ENCODE measurements around the gene CD151.

CD151 gene

DNA sequence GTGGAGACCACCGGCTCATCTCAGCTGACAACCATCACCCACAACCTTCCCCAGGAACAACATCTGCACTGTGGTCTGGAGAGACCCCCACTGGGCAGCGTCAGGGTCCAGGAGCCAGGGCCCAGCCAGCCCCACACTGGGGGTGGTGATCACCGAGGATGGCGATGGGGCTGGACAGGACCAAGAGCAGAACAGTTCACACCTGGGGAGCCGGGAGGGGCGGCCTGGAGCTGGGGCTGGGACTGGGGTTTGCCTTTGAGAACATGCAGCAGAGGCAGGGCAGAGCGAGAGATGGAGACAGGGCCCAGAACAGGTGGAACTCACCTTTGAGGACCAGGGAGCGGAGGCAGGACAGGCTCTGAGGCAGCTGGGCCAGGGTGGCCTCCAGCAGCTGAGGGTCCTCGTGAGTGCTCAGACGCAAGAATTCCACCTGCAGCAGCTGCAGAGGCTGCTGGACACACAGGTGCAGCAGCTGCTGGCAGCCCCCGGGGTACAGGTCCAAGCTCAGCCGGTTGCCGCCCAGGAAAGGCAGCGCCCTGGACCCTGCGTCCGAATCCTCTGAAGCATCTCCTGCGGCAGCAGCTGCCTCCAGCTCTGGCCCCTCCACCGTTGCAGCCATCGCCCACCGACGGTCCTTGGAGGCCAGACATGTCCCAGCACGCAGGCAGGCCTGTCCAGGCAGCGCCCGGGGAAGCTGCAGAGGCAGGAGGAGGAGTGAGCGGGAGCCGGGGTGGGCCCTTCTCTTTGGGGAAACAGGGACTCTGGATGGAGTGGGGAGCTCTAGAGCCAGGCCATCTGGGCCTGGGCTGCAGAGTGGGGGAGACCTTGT is 28.8 kb upstream of the CD151 start:
- Mint-ChIP-seq H3K27ac (no peak overlapping the region), H3K4me1 (ENCODE audit: low read depth) (peaks cover 15% of the 10 kb centered on the region), H3K4me3 (peak overlapping the region; percentile 75), H3K36me3 (no peaks in the 10 kb centered on the region), H3K9me3 (ENCODE audit: low read depth) (no peaks in the 10 kb centered on the region), H3K27me3 (no peaks in the 10 kb centered on the region)

- Mint-ChIP-seq H3K27ac (peak overlapping the region; percentile 50), H3K27me3 (no peaks in the 10 kb centered on the region), H3K4me1 (ENCODE audit: low read depth) (peaks cover 16% of the 10 kb centered on the region), H3K4me3 (peak overlapping the region; percentile 75), H3K9me3 (ENCODE audit: low read depth) (no peaks in the 10 kb centered on the region), H3K36me3 (no peaks in the 10 kb centered on the region)
Measured at GRCh38 chr11:804599-804964, 28.2 kb upstream of the CD151 start.

GRCh38 chr11:808427-809286 is 24.1 kb upstream of the CD151 start:
- Mint-ChIP-seq H3K4me1 (ENCODE audit: low read depth) (peaks cover 36% of the 10 kb centered on the region), H3K9me3 (ENCODE audit: low read depth) (no peaks in the 10 kb centered on the region), H3K4me3 (peak overlapping the region; percentile 93)

DNA sequence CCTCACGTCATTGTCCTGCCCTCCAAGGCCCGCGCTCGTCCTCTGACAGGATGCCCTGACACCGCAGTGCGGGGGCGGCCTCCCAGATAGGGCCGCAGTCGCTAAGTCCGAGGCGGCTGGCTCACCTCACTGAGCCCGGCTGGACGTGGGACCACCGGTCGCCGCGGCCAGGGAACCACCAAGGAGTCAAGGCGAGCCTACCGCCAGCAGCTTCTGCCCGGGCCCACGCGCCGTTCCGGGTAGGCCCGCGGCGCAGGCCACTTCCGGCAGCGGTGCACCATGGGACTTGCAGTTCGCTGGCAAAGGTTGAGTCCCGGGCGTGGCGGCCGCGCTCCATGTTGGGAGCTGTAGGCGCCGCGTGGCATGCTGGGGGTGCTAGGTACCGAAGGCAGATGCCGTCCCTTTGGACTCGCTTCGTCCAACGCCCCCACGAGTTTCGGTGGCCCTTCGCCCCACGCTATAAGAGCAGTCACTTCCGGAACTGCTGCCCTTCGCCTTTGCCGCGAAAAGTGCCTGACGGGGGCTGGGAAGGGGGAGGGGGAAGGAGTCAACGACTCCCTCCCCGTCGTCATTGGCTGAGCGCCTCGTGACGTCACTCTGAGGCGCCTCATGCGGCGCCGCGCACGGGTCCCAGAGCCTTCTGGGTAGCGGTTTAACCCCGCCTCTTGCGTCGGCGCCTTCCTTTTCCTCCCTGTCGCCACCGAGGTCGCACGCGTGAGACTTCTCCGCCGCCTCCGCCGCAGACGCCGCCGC is 23.3 kb upstream of the CD151 start, which contains the start of gene RPLP2:
Gene RPLP2, plus strand, starts transcription at position 681 of the 753 bp plus-strand sequence. CDS start 268 bp downstream, outside the sequence.
- peak within 1 kb of the TSS; percentile 93 for H3K4me3 Mint-ChIP-seq
- peaks cover 32% of the 10 kb centered on the region for H3K4me1 Mint-ChIP-seq (ENCODE audit: low read depth)
- H3K9me3 Mint-ChIP-seq (ENCODE audit: low read depth): no peaks in the 10 kb centered on the region
- H3K27me3 Mint-ChIP-seq: no peaks in the 10 kb centered on the region
- peak within 1 kb of the TSS; percentile 98 for H3K27ac Mint-ChIP-seq
- H3K36me3 Mint-ChIP-seq: peaks cover 5% of the 10 kb centered on the region

More at GRCh38 chr11:808427-809286, 24.1 kb upstream of the CD151 start:
- no peaks in the 10 kb centered on the region for H3K27me3 Mint-ChIP-seq
- peak overlapping the region; percentile 98 for H3K27ac Mint-ChIP-seq
- peaks cover 5% of the 10 kb centered on the region for H3K36me3 Mint-ChIP-seq

DNA sequence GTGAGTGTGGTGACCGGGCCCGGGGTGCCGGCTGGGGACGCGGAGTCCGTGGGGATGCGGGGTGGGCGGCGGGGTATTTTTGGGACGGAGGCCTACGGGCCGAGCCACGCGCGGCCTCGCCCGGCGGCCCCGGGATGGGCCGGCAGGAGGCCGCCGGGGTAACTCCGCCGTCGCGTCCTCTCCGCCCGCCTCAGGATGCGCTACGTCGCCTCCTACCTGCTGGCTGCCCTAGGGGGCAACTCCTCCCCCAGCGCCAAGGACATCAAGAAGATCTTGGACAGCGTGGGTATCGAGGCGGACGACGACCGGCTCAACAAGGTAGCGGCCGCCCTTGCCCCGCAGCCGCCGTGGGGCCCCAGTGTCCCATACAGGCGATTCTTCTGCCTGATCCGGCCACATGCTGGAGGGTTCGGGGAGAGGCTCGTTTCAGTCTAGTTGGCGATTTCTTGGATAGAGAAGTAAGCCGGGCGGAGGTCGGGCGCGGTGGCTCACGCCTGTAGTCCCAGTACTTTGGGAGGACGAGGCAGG is 22.6 kb upstream of the CD151 start:
- Mint-ChIP-seq H3K27ac (peak overlapping the region; percentile 98), H3K9me3 (ENCODE audit: low read depth) (no peaks in the 10 kb centered on the region), H3K27me3 (no peaks in the 10 kb centered on the region), H3K36me3 (peaks cover 5% of the 10 kb centered on the region), H3K4me3 (peak overlapping the region; percentile 93), H3K4me1 (ENCODE audit: low read depth) (peaks cover 31% of the 10 kb centered on the region)

- Mint-ChIP-seq H3K9me3 (ENCODE audit: low read depth) (no peaks in the 10 kb centered on the region), H3K27me3 (no peaks in the 10 kb centered on the region), H3K36me3 (peaks cover 5% of the 10 kb centered on the region), H3K4me3 (peak overlapping the region; percentile 91), H3K4me1 (ENCODE audit: low read depth) (peaks cover 31% of the 10 kb centered on the region), H3K27ac (peak overlapping the region; percentile 93)
Measured at GRCh38 chr11:811446-812245, 21.1 kb upstream of the CD151 start.

GRCh38 chr11:812390-812789 is 20.4 kb upstream of the CD151 start:
- H3K4me3 Mint-ChIP-seq: peak overlapping the region; percentile 91
- peaks cover 5% of the 10 kb centered on the region for H3K36me3 Mint-ChIP-seq
- H3K4me1 Mint-ChIP-seq (ENCODE audit: low read depth): peaks cover 31% of the 10 kb centered on the region
- peak overlapping the region; percentile 93 for H3K27ac Mint-ChIP-seq
- no peaks in the 10 kb centered on the region for H3K9me3 Mint-ChIP-seq (ENCODE audit: low read depth)
- no peaks in the 10 kb centered on the region for H3K27me3 Mint-ChIP-seq

DNA sequence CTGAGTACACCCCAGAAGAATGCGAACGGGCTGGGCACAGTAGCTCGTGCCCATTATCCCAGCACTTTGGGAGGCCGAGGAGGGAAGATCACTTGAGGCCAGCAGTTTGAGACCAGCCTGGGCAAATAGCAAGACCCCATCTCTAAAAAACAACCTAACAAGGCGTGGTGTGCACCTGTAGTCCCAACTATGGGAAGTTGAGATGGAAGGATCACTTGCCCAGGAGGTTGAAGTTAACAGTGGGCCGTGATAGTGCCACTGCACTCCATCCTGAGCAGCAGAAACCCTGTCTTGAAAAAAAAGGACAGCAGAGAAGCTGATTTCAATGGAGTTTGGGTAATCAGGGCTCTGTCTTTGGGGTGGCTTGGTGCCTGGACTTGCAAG is 19.7 kb upstream of the CD151 start:
- peak overlapping the region; percentile 91 for H3K4me3 Mint-ChIP-seq
- H3K9me3 Mint-ChIP-seq (ENCODE audit: low read depth): no peaks in the 10 kb centered on the region
- H3K4me1 Mint-ChIP-seq (ENCODE audit: low read depth): peaks cover 27% of the 10 kb centered on the region
- no peaks in the 10 kb centered on the region for H3K27me3 Mint-ChIP-seq
- peak overlapping the region; percentile 93 for H3K27ac Mint-ChIP-seq
- peaks cover 5% of the 10 kb centered on the region for H3K36me3 Mint-ChIP-seq

DNA sequence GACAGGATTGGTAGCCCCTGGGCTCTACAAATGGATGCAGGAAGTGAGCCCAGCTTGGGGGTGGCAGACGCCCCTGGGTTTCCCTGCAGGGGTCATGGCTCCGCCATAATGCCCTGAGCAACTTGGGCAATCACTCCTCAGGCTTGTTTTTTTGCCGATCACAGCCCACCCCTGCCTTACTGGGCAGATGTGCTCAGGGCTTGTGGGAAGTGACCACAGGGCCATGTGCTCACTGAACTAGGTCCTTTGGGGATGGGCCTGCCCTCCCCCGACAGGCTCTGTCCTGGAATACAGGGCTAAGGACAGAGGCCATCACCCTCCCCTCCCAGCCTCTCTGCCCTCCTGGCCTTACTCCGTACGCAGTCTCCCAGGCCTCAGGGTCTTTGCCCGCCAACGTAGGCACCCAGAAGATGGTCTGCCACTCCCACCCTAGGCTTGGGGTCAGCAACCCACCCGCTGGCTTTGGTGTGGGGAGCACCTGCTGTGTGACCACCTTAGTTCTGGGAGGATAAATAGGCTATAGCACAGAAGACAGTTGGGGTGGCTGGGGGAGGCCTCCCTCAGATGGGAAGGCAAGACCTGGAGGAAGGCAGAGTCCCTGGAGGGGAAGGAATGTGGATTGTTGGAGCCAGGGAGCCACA is 19.2 kb upstream of the CD151 start:
- Mint-ChIP-seq H3K36me3 (peaks cover 5% of the 10 kb centered on the region), H3K27me3 (no peaks in the 10 kb centered on the region), H3K4me1 (ENCODE audit: low read depth) (peaks cover 24% of the 10 kb centered on the region), H3K27ac (peak overlapping the region; percentile 11), H3K4me3 (peak overlapping the region; percentile 46), H3K9me3 (ENCODE audit: low read depth) (no peaks in the 10 kb centered on the region)

DNA sequence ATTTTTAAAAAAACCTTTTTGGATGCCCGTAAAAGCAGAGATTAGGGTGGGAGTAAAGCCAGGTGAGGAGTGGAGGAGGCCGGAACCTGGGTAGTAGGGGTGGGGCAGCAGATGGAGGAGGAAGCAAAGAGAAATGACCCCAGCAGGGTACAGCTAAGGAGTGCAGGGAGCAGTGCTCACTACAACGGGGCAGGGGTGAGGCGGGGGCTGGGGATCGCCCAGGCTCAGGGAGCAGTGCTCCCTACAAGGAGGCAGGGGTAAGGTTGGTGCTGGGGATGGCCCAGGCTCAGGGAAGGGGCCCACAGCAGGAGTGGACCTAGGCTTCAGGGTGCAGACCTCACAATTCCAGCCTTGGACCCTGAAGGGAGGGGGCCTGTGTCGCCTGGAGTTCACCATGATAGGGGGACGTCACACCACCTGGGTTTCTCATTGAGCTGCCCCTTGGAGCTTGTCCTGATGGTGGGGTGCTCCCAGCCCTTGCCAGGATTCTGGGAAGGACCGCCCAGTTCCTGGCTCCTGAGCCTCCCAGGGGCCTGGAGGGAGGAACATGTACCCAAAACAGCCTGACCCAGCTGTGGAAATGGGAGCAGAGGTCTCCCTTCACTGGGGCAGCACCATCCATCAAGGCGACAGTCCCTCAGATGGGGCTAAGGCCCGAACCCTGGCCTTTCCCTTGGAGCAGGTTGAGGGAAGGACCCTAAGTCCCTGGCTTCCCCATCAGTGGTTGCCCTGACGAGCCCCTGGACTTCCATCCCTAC is 16.9 kb upstream of the CD151 start:
- Mint-ChIP-seq H3K27ac (no peak overlapping the region), H3K27me3 (no peaks in the 10 kb centered on the region), H3K36me3 (peaks cover 5% of the 10 kb centered on the region), H3K9me3 (ENCODE audit: low read depth) (no peaks in the 10 kb centered on the region), H3K4me1 (ENCODE audit: low read depth) (peaks cover 23% of the 10 kb centered on the region), H3K4me3 (no peak overlapping the region)

DNA sequence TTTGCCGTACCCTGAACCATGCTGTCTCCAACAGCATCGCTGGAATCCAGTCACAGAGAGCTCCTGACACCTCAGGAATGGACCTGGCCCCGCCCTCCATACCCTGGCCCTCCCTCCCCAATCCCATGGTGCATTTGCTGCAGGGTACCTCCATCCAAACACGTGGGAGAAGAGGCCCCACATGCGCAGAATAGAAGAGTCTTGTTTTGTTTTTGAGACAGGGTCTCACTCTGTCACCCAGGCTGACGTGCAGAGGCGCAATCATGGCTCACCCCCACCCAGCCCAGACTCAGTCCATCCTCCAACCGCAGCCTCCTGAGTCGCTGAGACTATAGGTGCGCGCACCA is 16.3 kb upstream of the CD151 start:
- H3K27ac Mint-ChIP-seq: no peak overlapping the region
- H3K36me3 Mint-ChIP-seq: no peaks in the 10 kb centered on the region
- peaks cover 22% of the 10 kb centered on the region for H3K4me1 Mint-ChIP-seq (ENCODE audit: low read depth)
- H3K27me3 Mint-ChIP-seq: no peaks in the 10 kb centered on the region
- no peaks in the 10 kb centered on the region for H3K9me3 Mint-ChIP-seq (ENCODE audit: low read depth)
- no peak overlapping the region for H3K4me3 Mint-ChIP-seq

GRCh38 chr11:818396-819128 is 14.2 kb upstream of the CD151 start, which contains the start of gene PNPLA2:
Gene PNPLA2, plus strand, starts transcription at chr11:818914. Its CDS starts 805 bp downstream, at chr11:819719.
- no peaks in the 10 kb centered on the region for H3K36me3 Mint-ChIP-seq
- no peaks in the 10 kb centered on the region for H3K9me3 Mint-ChIP-seq (ENCODE audit: low read depth)
- H3K4me3 Mint-ChIP-seq: peak within 1 kb of the TSS; percentile 76
- H3K27me3 Mint-ChIP-seq: no peaks in the 10 kb centered on the region
- peaks cover 10% of the 10 kb centered on the region for H3K4me1 Mint-ChIP-seq (ENCODE audit: low read depth)
- H3K27ac Mint-ChIP-seq: no peak within 1 kb of the TSS
